Activated CD4-positive, alpha-beta T cell treated with anti-CD3 and anti-CD28 coated beads for 4 hours (primary cell): ENCODE results near the gene KRT222.

Experiments used
- DNase-seq, 2 donors: peaks; one replicate each; pipeline ENCODE4 v3.0.0-alpha.2; 2020

The KRT222 gene

GRCh38 chr17:40651939-40652338 is 13.0 kb downstream of the KRT222 start:
- no peak for DNase-seq

GRCh38 chr17:40648384-40648968 is 16.5 kb downstream of the KRT222 start:
- DNase-seq = no peak

- DNase-seq = peak; percentile 70 to 72
Measured at GRCh38 chr17:40647624-40648383, 17.2 kb downstream of the KRT222 start, which contains the start of gene SMARCE1. SMARCE1 (minus strand) TSS chr17:40647818; CDS start chr17:40645802, 2,016 bp downstream.

DNA sequence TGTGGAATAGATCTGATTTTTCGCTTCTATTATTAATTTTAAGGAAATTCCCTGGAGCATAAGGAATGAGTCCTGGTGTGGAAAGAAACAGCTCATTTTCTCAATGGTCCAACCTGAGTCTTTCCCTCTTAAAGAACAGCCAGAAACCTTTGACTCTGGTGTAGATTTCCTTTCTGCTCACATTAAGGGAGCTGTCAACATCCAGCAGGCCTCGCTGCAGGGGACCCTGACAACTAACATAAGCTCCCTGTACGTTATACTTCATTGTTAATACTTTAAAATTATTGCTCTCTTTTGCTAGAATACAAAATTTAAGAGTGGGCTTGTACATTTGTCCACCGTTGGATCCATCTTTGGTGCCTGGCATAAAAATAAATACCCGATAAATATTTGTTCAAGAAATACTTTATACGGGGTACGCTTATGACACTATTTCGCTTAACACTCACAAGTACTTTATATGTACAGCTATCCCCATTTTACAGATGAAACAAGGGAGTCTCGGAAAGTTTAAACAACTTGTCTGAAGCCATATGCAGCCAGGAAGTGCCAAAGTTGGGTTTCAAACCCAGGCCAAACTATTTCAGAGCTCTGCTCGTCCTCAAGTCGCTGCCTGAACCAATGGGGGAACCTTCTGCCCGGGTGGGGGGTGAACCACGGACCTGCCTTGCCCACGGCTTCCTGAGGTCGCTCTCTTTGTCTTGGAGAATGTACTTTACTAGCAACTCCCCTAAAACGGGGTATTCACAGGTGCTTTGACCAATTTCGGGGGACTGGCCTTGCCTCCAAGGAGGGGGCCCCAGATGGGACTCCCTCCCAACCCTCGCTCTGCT is 18.0 kb downstream of the KRT222 start:
- no peak for DNase-seq

DNA sequence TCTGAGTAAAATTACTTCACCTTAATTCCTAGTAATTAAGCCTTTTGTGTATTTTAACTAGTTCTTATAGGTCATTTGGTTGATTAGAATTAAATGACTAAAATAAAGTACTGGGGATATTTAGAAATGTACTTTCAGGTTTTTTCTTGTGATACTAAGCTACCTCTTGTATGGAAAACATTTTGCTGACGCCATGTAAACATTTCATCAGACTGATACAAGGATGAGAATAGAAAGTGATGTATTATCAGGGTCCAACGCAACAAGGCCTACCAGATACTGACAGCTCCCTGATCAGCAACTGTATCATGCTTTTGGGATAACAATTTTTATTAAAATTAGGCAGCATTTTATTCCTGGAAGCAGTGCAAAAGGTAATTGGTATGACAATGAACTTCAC is 19.0 kb downstream of the KRT222 start:
- DNase-seq = no peak

DNA sequence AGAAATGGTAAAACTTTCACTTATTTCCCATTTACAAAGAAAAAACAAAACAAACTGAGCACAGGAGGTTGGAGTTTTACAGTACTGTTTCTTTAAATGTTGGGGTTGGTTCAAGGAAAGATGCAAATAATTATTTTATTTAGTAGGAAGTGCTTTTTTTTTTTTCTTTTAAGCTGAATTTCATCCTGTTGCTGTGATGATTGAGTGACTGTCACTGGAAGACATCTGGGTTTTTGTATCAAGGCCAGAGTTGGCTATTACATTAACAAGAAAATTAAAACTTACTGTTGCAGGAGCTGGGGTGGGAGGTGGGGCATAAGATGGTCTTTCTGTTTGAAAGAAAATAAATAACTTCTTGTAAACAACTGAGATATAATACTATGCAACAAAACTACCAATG is 19.7 kb downstream of the KRT222 start:
- DNase-seq = no peak

- DNase-seq = no peak
Measured at GRCh38 chr17:40637931-40638330, 27.0 kb downstream of the KRT222 start.

GRCh38 chr17:40633871-40634270 is 31.1 kb downstream of the KRT222 start:
- no peak for DNase-seq

DNA sequence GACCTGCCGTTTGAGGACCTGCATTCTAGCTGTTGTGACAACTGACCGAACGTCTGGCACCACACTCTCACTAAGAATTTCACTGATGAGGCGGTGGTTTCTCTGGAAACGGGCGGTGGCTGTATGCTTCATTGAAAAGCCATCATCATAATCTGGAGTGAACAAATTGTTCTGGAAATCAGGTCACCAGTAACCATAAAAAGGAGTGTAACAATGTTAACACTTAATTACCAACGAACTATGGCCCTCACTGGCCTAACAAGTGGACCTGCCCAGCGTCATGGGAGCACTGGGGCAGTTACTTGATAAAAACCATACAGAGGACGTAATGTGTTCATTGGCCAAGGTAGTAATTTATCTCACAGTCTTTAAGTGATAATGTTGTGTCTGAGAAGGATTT is 32.8 kb downstream of the KRT222 start:
- no peak for DNase-seq

DNA sequence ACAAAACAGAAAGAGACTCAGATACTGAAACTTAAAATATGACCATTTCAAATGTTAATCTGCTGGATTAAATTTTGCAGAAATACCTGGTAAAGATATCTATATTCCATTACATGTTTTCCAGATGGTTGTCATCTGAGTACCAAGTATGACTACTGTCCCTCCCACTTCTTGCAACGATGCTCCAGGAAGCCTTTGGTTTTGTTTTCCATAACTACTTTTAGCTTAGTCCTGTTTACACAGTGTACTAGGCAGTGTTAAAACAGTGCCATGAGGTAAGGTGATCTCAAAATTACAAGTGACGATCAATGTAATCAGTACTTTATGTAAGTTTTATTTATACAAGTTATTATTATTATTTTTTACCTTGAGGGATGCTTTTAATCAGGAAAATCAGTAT is 35.1 kb downstream of the KRT222 start:
- no peak for DNase-seq

GRCh38 chr17:40625311-40625710 is 39.7 kb downstream of the KRT222 start:
- no peak for DNase-seq

DNA sequence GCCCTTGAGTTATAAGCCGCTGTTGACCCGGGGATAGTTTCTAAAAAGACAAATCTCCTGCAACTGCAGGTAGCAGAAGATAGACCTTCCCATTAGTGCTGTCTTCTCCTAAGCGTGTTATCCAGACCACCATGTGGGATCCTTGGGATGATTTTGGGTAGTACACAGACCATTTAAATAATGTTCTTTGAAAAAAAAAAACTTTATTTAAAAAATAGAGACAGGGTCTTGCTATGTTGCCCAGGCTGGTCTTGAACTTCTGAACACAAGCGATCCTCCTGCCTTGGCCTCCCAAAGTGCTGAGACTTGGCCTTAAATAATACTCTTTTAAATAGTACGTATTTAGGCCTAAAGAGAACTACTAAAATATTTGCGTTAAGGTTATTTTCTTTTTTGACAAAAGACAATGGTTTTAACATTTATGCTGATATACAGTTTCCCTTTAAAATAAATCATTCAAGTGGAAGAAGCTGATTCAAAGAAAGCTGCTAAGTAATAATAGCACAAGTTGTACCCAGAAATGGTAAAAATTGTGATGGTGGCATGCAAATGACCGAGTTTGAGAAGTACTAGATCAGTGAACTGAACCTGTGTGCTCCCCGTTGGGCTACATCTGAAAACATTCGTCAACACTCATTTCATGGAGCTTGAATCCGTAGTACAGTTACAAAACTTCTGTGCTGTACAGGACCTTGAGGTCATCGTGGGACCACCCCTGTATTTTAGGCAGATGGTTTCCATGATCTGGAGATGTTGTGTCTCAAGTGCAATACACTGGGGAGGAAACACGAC is 41.4 kb downstream of the KRT222 start:
- no peak for DNase-seq

- DNase-seq = no peak
Measured at GRCh38 chr17:40622509-40622928, 42.5 kb downstream of the KRT222 start.

- DNase-seq = no peak
Measured at GRCh38 chr17:40621578-40621977, 43.4 kb downstream of the KRT222 start.

DNA sequence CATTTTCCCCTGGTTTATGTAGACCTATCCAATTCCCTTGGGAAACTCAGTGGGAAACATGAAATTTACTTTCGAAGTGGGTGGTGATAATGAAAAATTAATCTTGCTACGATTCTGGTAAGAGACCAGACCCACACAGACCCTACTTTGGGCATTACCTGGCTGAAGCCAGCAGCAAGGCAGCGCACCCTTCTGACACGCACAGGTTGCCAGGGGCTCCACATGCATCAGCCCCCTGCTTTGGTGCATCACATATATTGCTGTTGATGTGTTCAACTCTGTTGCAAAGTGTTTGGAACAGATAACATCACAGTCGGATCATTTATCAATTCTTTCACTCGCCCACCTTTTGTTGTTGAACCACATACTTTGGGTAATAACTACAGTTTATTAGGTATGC is 44.0 kb downstream of the KRT222 start:
- no peak for DNase-seq

DNA sequence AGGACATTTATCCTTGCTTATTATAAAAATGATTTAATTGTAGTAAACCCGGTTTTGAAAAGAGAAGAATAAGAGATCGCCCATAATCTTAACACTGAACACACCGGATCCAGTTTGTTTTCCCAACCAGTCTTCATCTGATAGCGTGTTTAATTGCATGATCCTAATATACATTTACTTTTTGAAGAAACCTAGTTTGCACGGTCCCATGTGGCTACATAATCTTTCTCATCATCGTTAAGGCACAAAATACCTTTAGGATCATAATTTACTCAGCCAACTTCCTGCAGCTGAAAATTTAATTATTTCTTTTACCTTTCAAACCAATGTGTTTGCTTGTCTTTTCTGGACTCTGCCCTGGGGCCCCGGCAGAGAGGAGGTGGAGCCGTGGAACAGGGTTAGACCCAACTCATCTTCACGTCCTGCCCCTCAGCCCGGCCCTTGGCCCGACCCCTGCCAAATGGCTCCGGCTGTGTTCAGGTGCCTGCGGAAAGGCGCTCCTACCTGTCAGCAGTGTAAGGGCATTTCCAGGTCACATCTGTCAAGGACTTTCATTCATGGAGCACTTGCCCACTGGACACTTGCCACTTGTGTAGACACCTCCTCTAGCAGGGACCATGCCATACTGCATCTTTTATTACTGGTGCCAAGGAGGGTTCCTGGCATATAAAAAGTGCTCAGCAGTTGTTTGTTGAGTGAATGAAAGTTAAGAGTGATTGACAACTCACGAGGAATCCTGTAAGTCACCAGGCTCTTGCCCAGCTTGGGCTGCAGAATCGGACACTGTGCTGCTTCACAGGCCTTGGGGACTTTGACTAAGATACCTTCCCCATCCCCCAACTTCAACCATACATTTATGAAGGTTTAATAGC is 46.0 kb downstream of the KRT222 start:
- no peak for DNase-seq

DNA sequence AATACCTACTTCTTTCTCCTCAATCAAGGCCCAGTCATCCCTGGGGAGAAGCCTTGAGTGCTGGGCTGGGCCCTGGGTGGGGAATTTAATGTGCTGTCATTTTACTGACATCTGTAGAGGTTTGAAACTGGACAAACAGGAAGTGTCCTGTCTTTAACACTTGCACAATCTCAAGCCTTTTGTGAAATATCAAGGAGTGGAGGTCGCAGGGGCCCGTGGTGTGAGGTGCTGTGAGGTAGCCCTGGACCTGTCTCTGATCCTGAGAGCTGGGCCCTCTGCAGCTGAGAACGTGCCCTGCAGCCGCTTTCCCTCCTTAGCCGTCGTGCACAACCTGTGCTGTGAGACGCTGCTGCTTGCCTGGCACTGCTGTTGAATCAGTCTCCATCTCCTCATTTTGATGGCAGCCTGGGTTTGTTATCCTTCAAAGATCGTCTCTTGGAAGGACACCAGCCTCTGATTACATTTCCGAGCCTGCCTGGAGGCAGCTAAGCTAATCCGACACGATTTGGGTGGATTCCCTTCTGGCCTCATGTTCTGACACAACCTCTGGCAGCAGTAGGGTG is 47.2 kb downstream of the KRT222 start:
- no peak for DNase-seq

DNA sequence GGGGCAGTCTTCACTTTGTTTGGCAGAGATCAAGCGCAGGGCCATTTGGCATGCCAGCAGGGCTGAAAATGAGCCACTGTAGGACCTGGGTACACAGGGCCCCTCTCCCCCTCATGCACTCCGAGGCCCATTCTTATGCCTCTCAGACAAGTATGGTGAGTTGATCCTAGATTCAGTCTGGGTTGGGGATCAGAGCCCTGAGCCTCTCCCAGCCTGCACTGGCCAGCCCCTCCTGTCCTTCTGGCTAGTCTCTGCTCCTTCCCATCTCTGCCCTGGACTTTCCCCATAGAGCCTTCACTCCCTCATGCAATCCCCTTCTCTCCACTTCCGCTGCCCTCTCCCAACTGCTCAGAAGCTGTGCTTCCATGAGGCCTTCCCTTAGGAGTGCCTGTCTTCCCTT is 48.4 kb downstream of the KRT222 start:
- no peak for DNase-seq

GRCh38 chr17:40615841-40616476 is 49.0 kb downstream of the KRT222 start:
- DNase-seq = no peak

- DNase-seq = peak; percentile 39 to 46
Measured at GRCh38 chr17:40615068-40615840, 49.7 kb downstream of the KRT222 start.
